Osteocyte (in vitro differentiated cells): ENCODE results near the gene BAAT. TPM values are rescaled to one million over a fixed set of nuclear protein-coding genes. Genes with fewer than 3 reads are reported as not detected.

Experiments used
- DNase-seq: peaks from one replicate; pipeline ENCODE4 v3.0.0; 2021; ENCODE audit warnings: mixed read lengths; ENCODE audit not compliant: unreplicated experiment; ENCODE audit errors: extremely low spot score
- H3K27ac Mint-ChIP-seq: one replicate; pipeline ENCODE4 v1.8.0; 2021; ENCODE audit warnings: mild to moderate bottlenecking, mixed read lengths; ENCODE audit not compliant: unreplicated experiment
- H3K27me3 Mint-ChIP-seq: one replicate; pipeline ENCODE4 v1.8.0; 2021; ENCODE audit warnings: mixed read lengths; ENCODE audit not compliant: unreplicated experiment
- H3K36me3 Mint-ChIP-seq: one replicate; pipeline ENCODE4 v1.8.0; 2021; ENCODE audit warnings: mixed read lengths; ENCODE audit not compliant: unreplicated experiment
- H3K4me1 Mint-ChIP-seq: one replicate; pipeline ENCODE4 v1.8.0; 2021; ENCODE audit warnings: mixed read lengths; ENCODE audit not compliant: unreplicated experiment
- H3K4me3 Mint-ChIP-seq: one replicate; pipeline ENCODE4 v1.8.0; 2021; ENCODE audit warnings: mild to moderate bottlenecking, moderate library complexity, mixed read lengths; ENCODE audit not compliant: unreplicated experiment
- H3K9me3 Mint-ChIP-seq: one replicate; pipeline ENCODE4 v1.8.0; 2021; ENCODE audit warnings: mixed read lengths; ENCODE audit not compliant: unreplicated experiment
- total RNA-seq: library from RNA; stranded (reverse); gene quantifications from 2 replicates; pipeline ENCODE4 v1.2.1, GENCODE V29; 2021
- TF ChIP-seq, protein P1 (sequence below): fragments of 200-600 bp; sonication (generic); IDR thresholded peaks from 2 replicates; pipeline ENCODE4 v1.5.0; 2021; ENCODE audit warnings: antibody characterized with exemption, mild to moderate bottlenecking, moderate library complexity

BAAT gene
- total RNA-seq, 1 donor from 2014 or later = 0.13 TPM

GRCh38 chr9:101362450-101362849 is 22.4 kb downstream of the BAAT start:
- H3K36me3 Mint-ChIP-seq = no peaks in the 10 kb centered on the region
- peaks cover 5% of the 10 kb centered on the region for H3K27me3 Mint-ChIP-seq
- no peaks in the 10 kb centered on the region for H3K9me3 Mint-ChIP-seq
- no peaks in the 10 kb centered on the region for H3K4me1 Mint-ChIP-seq
- no peak for DNase-seq
- no peak overlapping the region for H3K27ac Mint-ChIP-seq
- H3K4me3 Mint-ChIP-seq = no peak overlapping the region
- TF ChIP-seq, protein P1, sequence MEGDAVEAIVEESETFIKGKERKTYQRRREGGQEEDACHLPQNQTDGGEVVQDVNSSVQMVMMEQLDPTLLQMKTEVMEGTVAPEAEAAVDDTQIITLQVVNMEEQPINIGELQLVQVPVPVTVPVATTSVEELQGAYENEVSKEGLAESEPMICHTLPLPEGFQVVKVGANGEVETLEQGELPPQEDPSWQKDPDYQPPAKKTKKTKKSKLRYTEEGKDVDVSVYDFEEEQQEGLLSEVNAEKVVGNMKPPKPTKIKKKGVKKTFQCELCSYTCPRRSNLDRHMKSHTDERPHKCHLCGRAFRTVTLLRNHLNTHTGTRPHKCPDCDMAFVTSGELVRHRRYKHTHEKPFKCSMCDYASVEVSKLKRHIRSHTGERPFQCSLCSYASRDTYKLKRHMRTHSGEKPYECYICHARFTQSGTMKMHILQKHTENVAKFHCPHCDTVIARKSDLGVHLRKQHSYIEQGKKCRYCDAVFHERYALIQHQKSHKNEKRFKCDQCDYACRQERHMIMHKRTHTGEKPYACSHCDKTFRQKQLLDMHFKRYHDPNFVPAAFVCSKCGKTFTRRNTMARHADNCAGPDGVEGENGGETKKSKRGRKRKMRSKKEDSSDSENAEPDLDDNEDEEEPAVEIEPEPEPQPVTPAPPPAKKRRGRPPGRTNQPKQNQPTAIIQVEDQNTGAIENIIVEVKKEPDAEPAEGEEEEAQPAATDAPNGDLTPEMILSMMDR = no peak

GRCh38 chr9:101360647-101361046 is 24.2 kb downstream of the BAAT start:
- Mint-ChIP-seq H3K4me1 (no peaks in the 10 kb centered on the region), H3K9me3 (no peaks in the 10 kb centered on the region), H3K36me3 (no peaks in the 10 kb centered on the region), H3K27me3 (peaks cover 5% of the 10 kb centered on the region), H3K4me3 (no peak overlapping the region), H3K27ac (no peak overlapping the region)
- TF ChIP-seq, protein P1 = no peak
- no peak for DNase-seq

- no peaks in the 10 kb centered on the region for H3K4me1 Mint-ChIP-seq
- no peaks in the 10 kb centered on the region for H3K9me3 Mint-ChIP-seq
- H3K4me3 Mint-ChIP-seq = no peak overlapping the region
- H3K27me3 Mint-ChIP-seq = peaks cover 5% of the 10 kb centered on the region
- TF ChIP-seq, protein P1 = no peak
- H3K36me3 Mint-ChIP-seq = no peaks in the 10 kb centered on the region
- no peak overlapping the region for H3K27ac Mint-ChIP-seq
- no peak for DNase-seq
Measured at GRCh38 chr9:101359679-101360078, 25.1 kb downstream of the BAAT start.

GRCh38 chr9:101356619-101357018 is 28.2 kb downstream of the BAAT start:
- H3K4me1 Mint-ChIP-seq = no peaks in the 10 kb centered on the region
- no peak overlapping the region for H3K27ac Mint-ChIP-seq
- no peak overlapping the region for H3K4me3 Mint-ChIP-seq
- no peaks in the 10 kb centered on the region for H3K9me3 Mint-ChIP-seq
- H3K27me3 Mint-ChIP-seq = peaks cover 2% of the 10 kb centered on the region
- no peak for DNase-seq
- no peaks in the 10 kb centered on the region for H3K36me3 Mint-ChIP-seq
- TF ChIP-seq, protein P1 = no peak

GRCh38 chr9:101354765-101355708 is 29.8 kb downstream of the BAAT start:
- no peak for DNase-seq
- Mint-ChIP-seq H3K4me3 (no peak overlapping the region), H3K9me3 (no peaks in the 10 kb centered on the region)

More at GRCh38 chr9:101354765-101355708, 29.8 kb downstream of the BAAT start:
- H3K36me3 Mint-ChIP-seq = no peaks in the 10 kb centered on the region
- peaks cover 3% of the 10 kb centered on the region for H3K27me3 Mint-ChIP-seq
- TF ChIP-seq, protein P1 = no peak
- no peak overlapping the region for H3K27ac Mint-ChIP-seq
- H3K4me1 Mint-ChIP-seq = no peaks in the 10 kb centered on the region
